GM18520 (cell line): Measurements from ENCODE around the gene PUS3.
A peak's percentile ranks its signal among the peaks of the same experiment; 100 is the strongest.

Source experiments
- ATAC-seq: cut with Tn5 transposase; IDR thresholded peaks from one replicate; pipeline ENCODE4 v1.9.1; 2021; ENCODE audit not compliant: unreplicated experiment

The PUS3 gene

GRCh38 chr11:125902927-125903710, at the start of gene PUS3:
Gene PUS3, minus strand, starts transcription at chr11:125903206. Its CDS starts 6,922 bp downstream, at chr11:125896284.
- peak; percentile 90 for ATAC-seq

DNA sequence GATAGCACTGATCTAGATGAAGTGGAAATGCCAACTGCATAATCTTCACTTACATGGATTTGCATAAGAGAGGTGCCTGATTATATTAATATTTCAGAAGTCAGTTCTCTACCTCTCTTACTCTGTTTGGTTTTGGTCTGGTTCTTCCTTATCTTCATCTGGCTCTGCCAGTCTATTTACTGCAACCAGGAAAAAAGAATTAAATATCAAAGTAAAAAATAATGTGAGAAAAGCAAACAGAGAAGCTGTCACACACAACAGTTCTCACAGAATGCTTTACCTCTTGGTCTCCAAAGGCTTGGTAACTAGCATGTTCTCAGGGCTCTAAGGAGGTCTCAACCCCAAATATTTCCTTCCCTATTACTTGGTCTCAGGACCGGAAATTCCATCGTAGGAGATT, 49.6 kb upstream of the PUS3 start:
- ATAC-seq: no peak

DNA sequence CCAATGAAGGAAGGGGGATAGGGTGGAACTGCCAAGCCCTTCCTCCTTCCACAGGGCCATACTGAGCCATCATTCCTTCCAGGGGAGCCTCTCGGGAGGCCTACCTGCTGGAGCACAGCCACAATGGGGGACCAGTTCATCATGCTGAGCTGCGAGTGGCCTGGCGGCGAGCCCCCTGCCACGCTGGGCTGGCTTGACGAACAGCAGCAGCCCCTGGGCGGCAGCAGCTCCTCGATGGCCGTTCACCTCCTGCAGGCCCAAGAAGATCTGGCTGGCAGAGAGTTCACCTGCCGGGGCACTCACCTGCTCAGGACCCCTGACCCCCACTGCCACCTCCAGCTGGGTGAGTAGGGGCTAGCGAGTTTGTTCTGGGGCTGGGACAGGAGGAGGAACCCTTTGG, 48.7 kb upstream of the PUS3 start:
- ATAC-seq: no peak

DNA sequence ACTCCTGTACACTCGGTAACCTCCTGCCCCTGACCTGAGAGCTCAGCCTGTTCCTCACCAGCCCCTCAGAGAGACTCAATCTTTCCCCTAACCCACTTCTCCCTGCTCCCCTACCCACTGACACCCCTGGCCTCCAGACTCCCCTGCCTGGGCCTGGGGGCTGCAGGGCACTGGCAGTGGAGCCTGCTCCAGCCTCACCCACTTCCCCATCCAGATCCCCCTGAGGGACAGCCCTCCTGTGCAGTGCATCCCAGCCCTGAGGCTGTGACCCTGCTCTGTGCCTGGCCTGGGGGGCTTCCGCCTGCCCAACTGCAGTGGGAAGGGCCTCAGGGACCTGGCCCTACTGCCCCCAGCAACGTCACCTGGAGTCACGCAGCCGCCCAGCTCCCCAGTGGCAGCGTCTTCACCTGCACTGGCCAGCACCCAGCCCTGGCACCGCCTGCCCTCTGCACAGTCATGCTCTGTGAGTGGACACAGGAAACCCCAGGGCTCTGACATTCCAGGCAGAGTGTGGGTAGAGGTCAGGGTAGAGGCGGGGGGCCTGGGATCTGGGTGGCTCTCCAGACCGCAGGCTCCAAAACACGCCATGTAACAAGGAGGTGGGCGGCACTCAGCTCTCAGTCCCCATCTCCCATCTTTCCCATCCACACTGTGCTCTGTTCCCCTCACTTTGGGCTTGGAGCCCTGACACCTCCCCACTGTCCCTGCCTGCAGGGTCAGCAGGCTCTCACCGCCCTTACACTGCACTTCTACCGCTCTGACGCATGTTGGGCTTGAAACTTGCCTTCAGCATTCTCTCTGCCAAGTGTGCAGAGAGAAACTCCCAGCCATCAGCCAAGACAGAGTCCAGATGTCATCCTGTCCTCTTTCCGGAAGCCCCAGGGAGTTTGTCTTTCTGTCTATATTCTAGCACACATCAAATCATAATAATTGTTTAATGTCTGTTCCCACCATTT, 48.0 kb upstream of the PUS3 start:
- no peak for ATAC-seq

- no peak for ATAC-seq
Observed at GRCh38 chr11:125950178-125950490, 47.1 kb upstream of the PUS3 start.

DNA sequence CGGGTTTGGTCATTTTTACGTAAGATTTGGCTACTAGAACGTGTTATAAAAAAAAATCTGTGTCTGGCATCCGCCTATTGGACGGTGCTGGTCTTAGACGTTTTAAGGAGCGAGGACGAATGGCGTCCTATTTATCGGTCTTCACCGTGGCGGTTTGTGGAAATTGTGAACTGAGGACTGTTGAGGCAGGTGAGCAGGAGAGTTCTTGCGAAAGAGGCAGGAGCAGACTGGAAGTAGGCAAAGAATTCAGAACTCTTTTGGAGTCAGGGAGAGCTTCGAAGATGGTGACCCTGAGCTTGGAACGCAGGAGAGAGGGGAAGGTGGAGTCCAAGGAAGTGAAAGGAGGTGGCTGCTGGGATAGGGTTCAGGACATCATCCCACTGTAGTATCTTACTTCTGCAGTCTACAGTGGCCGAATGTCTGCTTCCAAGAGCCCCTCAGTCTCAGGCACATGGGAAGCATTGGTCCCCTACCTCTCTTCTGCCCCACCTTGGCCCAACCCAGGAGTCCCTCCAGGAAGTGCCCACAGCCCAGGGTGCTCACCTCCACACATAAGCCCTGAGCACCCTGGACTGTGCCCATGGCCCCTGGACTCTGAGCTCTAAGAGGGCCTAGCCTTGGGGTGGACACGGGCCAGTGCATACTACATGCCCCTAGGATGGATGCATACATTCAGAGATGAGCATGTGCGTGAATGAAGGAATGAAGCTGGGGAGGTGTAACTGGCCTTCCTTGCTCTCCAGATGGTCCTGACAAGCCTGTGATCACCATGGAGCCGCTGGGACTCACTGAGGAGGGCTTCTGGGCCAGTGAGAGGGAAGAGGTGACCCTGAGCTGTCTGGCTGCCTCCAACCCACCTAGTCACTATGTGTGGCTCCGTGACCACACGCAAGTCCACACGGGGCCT, 46.5 kb upstream of the PUS3 start:
- no peak for ATAC-seq

GRCh38 chr11:125948278-125949051, 45.5 kb upstream of the PUS3 start:
- no peak for ATAC-seq

GRCh38 chr11:125947419-125948277, 44.6 kb upstream of the PUS3 start:
- ATAC-seq: no peak

- ATAC-seq: no peak
Observed at GRCh38 chr11:125946712-125947418, 43.9 kb upstream of the PUS3 start.

DNA sequence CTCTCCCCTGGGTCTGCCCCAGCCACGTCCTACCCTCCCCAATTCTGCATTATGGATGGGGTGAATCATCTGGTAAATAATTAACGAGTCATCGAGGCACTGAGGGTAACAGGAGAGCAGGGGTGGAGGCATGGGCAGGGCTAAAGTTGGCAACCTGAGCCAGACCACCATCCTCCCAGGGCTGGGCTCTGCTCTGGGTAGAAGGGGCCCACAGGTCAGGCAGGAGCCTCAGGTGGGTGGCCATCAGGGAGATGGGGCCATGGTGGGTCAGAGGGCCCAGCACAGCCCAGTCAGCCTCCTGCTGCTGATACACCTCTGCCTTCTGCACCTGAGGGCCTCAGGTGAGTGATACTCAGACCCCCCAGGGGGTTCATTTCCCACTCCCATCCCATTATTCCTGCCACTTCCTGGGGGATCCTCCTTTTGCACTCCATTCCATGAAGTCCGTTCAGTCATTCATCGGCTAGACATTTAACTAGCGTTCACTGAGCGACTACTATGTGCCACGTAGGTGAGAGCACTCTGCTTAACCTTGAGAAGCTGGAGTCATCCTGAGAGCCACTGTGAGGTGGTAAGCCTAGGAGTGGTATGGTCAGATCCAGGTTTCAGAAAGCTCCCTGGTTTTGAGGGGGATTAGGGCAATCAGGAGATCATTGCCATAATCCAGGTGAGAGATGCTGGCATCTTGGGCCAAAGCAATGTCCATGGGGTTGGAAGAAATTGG, 43.0 kb upstream of the PUS3 start, which contains the start of gene VSIG10L2:
VSIG10L2 (plus strand) TSS at position 248 of the 724 bp plus-strand sequence; CDS start at position 260, 12 bp downstream.
- ATAC-seq: no peak

GRCh38 chr11:125945011-125945796, 42.2 kb upstream of the PUS3 start:
- no peak for ATAC-seq

DNA sequence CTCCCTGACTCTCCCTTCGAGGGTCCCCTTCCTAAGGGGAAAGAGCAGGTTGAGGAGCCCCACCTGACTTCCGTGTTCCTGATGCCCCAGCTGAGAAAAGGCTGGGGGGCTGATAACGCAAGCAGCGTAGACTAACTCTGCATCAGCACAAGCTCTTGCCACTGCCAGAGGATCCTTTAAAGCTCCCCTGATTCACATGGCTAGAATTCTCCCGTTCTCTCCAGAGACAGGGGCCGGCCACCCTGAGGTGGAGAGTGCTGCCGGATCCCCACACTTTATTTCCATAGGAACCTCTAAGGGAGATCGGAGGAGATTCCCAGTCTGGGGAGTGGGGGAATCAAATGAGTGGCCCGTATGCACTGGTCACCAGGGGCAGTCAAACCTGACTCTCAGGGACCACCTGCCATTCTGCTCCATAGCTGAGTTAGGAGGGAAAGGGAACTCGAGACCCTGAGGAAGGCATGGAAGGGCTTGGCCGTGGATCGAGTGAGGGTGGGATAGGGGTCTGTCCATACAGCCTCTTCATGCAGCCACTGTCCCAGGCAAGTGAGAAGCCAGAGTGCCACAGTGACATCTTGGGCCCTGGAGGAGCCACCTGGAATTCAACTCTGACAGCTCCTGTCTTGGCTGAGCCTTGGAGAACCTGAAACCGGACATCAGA, 41.5 kb upstream of the PUS3 start:
- ATAC-seq: no peak

DNA sequence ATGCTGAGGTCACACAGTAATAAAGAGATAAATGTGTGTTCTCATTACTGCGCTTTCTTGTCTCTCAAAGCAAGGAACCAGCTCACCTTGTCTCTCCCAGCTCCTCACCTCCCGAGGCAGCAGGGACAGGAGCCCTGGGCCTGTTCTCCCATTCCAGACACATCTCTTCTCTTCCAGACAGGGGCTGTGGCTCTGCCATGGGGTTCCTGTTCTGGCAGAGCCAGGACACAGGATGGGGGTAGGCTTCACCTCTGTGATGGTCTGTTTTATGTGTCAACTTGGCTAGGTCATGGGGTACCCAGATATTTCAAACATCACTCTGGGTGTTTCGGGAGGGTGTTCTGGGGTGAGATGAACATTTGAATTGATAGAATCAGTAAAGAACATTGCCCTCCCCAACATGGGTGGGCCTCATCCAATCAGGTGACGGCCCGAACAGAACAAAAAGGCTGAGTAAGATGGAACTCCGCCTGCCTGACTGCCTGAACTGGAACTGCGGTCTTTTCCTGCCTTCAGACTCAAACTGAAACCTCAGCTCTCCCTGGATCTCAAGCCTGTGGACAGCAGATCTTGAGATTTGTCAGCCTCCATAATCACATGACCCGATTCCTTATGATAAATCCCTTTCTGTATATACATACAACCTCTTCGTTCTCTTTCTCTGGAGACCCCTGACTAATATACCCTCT, 40.8 kb upstream of the PUS3 start:
- ATAC-seq: no peak

DNA sequence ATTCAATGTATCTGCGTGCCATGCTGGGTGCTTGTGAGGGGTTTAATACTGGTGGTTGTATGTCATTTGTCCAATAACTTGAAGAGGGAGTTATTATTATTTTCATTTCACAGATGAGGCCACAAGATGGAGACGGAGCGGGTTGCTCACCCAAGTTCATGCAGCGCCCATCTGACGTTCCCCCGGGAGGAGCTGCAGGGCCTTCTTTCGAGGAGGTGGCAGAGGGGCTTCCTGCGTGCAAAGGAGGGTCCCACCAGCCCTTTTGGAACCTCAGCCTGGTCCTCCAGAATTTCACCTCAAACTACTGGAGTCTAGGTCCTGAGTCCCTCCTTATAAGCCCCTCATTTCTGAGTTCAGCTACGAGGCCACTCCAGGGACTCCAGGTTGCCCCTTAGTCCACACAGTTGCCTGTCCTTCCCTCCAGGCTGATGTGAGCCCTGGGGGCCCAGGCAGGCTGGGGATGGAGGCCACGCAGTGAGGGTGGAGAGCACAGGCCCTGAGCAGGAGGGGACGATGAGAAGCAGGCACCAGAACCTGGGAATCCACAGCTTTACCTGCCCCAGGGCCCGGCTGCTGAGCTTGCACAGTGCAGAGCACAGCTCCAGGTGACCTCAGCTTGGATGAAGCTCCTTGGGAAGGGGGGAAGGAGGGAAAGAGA, 39.9 kb upstream of the PUS3 start:
- no peak for ATAC-seq
